Embryonic facial prominence (tissue), 1 donor: ENCODE results near the gene PAEP.
"Not testable (repeated sequence)": the region's sequence is repeated elsewhere in the genome, so short reads cannot be mapped to it uniquely, and the experiment has no call there.

ENCODE experiments used
- DNase-seq: peaks from one replicate; pipeline ENCODE4 v3.0.0-alpha.2; 2016; ENCODE audit errors: extremely low spot score

The PAEP gene

GRCh38 chr9:135561391-135562234 is at the start of gene PAEP:
TSS of gene PAEP (plus strand) at chr9:135561756.
- DNase-seq, result no peak

DNA sequence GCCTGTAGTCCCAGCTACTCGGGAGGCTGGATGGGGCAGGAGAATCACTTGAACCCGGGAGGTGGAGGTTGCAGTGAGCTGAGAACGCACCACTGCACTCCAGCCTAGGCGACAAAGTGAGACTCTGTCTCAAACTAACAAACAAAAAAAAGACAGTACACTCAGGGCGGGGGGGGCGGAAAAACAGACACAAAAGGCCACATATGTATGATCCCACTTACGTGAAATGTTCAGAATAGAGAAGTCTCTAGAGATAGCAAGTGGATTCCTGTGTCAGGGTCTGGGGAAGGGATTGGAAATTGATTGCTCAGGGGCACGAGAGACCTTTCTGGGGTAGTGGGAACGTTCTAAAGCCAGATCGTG is 49.3 kb upstream of the PAEP start:
- DNase-seq, result no peak

GRCh38 chr9:135512904-135513303 is 48.7 kb upstream of the PAEP start:
- no peak for DNase-seq

- no peak for DNase-seq
Observed at GRCh38 chr9:135513351-135513846, 48.2 kb upstream of the PAEP start.

DNA sequence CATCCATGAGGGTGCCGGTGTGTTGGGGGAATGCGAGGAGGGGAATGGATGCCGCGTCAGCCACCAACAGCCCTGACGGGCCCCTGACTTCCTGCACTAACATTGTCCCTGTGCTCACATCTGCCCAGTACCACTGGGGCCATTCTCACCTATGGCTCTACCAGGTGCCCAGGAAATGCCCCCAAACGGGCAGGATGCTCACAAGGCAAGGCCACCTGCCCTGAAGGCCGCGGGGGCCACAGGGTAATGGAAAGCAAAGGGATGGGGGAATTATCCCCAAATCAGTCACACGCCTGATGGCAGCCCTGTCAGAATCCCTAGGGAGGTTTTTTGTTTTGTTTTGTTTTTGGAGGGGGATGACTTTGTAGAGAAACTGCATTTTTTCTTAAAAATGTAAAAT is 47.6 kb upstream of the PAEP start:
- not testable (repeated sequence) for DNase-seq

- no peak for DNase-seq
Observed at GRCh38 chr9:135514342-135515082, 47.0 kb upstream of the PAEP start.

GRCh38 chr9:135515083-135515951 is 46.2 kb upstream of the PAEP start:
- no peak for DNase-seq

GRCh38 chr9:135516132-135516860 is 45.3 kb upstream of the PAEP start:
- no peak for DNase-seq

GRCh38 chr9:135517407-135517822 is 44.1 kb upstream of the PAEP start:
- DNase-seq, result no peak

GRCh38 chr9:135519179-135519971 is 42.2 kb upstream of the PAEP start:
- no peak for DNase-seq

DNA sequence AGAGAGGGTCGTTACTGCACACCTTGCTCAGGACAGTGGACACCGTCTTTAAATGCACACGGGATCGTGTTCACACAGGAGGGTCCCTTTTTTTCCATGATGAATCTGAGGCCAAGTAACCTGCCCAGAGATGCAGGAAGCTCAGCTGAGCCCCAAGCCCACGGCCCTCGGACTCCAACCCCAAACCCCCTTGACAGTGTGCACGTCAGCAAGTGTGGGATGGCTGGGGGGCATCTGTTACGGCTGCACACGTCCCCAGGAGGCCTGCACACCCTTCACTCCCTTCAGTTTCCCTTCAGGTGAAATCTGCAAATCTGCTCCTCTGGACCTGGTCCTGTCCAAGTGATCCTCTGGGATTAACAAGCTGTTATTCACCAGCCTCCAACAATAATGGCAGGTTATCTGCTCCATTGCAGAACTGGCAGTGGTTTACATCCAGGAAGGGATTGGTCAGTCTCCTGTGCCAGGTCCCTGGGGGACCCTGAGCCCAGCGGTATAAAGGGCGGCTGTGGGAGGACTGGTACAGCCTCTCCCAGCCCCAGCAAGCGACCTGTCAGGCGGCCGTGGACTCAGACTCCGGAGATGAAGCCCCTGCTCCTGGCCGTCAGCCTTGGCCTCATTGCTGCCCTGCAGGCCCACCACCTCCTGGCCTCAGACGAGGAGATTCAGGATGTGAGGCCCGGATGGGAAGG is 40.5 kb upstream of the PAEP start, which contains the start of gene LCN1:
LCN1 (plus strand) TSS at position 525 of the 692 bp plus-strand sequence; CDS start at position 583, 58 bp downstream.
- DNase-seq, result no peak

DNA sequence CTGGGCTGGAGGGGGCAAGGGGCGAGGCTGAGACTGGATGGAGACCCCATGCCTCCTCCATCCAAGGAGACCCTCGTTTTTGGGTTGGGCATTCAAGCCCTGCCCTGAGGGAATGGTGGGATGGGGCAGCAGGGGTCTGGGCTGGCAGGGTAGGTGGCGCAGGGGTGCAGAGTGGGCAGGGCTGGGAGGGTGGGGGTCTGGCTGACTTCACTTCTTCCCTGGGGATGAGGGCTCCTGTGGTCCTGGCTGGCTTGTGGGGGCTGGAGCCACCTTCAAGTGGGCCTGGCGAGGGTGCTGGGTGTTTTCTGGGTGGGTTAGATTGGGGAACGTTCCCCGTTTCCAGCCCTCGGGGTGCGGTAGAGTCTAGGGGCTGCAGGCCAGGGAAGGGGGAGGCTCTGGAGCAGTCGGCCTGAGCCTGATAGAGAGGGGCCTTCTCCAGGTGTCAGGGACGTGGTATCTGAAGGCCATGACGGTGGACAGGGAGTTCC is 39.9 kb upstream of the PAEP start:
- DNase-seq, result no peak

GRCh38 chr9:135522137-135522877 is 39.2 kb upstream of the PAEP start:
- no peak for DNase-seq

DNA sequence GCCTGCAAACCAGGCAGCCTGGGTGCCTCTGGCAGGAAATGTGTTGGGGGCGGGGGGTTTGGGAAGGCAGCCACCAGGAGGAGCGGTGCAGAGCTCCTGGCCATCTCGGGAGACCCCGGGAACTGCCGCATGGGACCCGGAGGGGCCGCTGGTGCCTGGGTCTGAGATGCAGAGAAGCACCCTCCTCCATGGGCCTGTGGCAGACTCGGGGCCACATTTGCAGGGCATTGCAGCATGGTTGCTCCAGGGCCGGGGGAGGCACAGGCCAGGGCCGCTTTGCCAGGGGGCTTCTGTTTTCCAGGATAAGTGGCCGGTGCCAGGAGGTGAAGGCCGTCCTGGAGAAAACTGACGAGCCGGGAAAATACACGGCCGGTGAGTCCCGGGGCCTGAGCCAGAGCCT is 38.6 kb upstream of the PAEP start:
- DNase-seq, result no peak

DNA sequence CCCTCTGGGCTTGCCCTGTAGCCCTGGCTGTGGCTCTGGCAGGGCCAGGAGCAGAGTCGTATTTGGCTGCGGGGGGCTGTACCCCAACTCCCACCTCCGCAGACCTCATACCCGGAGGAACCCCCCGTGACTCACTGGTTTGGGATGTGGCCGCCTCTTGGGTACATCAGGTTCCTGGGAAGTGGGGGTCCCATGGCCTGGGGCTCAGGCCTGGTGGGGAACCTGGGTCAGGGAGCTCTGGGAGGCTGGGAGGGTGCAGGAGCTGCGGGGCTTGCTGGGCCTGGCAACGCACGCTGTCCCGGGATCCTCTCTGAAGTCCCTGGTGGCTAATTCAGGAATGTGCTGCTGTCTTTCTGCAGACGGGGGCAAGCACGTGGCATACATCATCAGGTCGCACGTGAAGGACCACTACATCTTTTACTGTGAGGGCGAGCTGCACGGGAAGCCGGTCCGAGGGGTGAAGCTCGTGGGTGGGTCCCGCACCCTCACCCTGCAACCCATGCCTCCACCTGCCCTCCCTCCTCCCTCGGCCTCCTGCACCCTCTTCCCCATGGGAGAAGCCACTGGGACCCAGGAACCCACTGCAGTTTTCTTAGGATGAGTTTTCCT is 37.9 kb upstream of the PAEP start:
- DNase-seq, result no peak

- DNase-seq, result no peak
Observed at GRCh38 chr9:135524130-135524861, 37.3 kb upstream of the PAEP start.

DNA sequence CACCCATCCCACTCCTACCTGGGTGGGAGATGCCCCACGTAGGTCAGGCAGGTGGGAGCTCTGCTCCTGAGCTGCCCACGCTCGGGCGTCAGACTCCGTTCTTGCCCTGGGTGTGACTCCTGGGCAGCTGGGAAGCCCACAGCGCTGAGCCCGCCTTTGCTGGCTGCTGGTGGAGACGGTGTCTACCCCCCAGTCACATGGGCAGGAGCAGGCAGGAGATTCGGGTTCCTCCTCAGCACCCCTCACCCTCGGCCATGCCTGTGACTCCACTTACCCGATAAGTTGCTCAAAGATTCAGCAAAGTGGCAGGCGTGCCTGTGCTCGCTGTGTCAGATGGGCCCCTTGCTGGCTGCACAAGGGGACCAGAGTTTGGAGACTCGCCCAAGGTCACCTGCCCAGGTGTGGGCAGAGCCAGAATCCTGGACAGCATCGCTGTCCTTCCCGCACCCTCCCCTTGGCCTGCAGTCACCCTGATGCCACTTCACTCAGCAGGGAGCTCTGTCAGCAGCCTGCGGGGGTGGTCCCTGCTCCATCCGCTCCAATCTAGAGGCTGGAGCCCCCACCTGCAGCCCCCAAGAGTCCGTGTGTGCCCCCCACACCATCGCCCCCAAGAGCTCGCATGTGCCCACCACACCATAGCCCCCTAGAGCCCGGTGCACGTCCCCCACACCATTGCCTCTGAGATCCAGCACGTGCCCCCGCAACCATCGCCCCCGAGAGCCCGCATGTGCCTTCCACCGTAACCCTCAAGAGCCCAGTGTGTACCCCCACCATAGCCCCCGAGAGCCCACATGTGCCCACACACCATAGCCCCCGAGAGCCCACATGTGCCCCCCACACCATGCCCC is 36.1 kb upstream of the PAEP start:
- no peak for DNase-seq
